ENCODE data around the gene KRT15.

DNA sequence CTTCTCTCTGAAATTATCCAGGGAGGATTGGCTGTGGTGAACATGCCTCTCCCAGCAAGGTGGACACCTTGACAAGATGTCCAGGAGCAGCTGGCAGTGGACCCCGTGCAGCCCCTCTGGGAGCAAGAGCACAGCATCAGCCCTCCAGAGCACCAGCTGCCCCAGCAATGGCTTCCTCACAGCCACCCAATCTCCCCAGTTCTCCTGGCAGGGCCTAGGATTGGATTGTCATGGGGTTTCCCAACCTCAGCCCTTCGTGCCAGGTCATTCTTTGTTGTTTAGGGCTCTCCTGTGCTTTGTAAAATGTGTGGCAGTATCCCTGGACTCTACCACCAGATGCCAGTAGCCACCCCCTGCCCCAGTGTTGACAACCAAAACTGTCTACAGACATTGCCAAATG lies 27.2 kb downstream of the KRT15 start:
- TF ChIP-seq, protein P1, sequence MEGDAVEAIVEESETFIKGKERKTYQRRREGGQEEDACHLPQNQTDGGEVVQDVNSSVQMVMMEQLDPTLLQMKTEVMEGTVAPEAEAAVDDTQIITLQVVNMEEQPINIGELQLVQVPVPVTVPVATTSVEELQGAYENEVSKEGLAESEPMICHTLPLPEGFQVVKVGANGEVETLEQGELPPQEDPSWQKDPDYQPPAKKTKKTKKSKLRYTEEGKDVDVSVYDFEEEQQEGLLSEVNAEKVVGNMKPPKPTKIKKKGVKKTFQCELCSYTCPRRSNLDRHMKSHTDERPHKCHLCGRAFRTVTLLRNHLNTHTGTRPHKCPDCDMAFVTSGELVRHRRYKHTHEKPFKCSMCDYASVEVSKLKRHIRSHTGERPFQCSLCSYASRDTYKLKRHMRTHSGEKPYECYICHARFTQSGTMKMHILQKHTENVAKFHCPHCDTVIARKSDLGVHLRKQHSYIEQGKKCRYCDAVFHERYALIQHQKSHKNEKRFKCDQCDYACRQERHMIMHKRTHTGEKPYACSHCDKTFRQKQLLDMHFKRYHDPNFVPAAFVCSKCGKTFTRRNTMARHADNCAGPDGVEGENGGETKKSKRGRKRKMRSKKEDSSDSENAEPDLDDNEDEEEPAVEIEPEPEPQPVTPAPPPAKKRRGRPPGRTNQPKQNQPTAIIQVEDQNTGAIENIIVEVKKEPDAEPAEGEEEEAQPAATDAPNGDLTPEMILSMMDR (IDR thresholded peaks at IDR 0.05; ENCODE audit: insufficient read depth, low read depth, low read length) = no peak
- no peak for TF ChIP-seq EZH2 (IDR thresholded peaks at IDR 0.05; ENCODE audit: insufficient read depth, low read length)

All from astrocyte (in vitro differentiated cells and primary cell).